GM18868 (cell line): Measurements from ENCODE around the gene NUP93.

Experiments used
- ATAC-seq: cut with Tn5 transposase; IDR thresholded peaks from one replicate; pipeline ENCODE4 v1.9.1; 2021; ENCODE audit warnings: mild to moderate bottlenecking, moderate library complexity; ENCODE audit not compliant: unreplicated experiment

The NUP93 gene

DNA sequence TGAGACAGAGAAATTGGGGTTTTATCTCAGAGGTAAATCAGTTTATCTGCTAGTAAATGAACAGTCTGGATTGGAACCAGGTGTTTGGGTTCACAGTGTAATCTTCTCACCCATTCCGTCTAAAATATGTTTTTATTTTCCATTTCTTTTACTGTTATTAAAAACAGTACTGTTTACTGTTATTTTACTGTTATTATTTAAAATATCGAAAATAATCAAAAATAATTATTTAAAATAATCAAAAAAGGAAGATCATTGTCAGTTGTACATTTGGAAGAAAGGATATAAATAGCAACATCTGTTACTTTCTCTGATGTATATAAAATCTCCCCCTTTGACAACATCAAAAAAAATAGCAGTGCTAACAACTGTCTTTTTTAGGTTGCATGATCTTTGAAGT, 11.5 kb downstream of the NUP93 start:
- ATAC-seq = no peak

DNA sequence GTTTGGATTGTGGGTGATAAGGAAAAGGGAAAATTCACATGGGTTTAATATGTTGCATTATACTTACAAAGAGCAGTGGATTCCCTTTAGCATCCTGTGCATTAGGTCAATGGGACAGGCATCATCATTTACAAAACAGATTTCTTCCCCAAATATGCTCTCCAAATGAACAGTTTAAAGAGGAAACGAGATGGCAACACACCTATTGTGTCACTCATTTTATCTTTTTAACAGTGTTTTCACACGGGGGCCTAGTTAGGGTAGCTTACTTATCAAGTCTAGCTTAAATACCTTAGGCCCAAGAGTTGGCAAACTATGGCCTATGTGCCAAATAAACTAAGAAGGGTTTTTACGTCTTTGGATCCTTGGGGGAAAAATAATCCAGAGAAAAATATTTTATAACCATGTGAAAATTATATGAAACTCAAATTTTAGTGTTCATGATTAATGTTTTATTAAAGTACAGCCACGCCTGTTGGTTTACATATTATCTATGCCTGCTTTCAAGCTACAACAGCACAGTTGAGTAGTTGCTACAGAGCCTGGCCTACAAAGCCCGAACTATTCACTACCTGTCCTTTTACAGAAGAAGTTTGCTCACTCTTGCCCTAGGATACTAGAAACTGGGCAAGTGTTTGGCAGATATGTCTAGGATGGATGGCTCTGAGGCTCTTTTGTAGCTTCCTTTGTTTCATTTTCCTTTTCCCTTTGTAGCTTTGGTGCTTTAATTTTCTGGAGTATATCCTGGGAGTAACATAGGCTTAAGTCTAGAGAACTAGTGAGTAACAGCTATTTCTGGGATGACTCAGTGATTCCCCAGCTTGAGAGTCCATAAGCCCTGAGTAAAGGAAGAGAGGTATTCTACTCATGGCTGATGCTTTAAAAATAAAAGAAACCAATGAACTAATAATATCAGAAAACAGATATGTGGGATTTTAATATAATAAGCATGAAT, 12.4 kb downstream of the NUP93 start:
- ATAC-seq = no peak

DNA sequence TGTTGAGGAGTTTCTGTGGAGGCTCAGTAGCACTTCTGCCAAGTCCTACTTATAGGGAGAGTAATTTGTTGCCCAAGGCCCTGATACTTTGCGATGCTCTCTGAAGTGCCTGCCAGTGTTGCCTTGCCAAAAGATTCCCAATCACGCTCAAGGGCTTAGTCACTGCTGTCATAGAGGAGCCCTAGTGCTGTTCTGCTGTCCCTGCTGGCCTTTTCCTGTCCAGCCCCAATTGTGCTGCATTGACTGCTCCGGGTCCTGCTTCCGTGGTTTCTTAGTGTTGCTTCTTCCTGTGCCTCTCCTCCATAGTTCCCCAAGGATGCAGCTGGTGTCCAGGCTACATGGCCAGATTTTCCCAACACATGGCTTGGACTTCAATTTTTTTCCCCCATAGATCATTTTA, 13.9 kb downstream of the NUP93 start:
- ATAC-seq = no peak

DNA sequence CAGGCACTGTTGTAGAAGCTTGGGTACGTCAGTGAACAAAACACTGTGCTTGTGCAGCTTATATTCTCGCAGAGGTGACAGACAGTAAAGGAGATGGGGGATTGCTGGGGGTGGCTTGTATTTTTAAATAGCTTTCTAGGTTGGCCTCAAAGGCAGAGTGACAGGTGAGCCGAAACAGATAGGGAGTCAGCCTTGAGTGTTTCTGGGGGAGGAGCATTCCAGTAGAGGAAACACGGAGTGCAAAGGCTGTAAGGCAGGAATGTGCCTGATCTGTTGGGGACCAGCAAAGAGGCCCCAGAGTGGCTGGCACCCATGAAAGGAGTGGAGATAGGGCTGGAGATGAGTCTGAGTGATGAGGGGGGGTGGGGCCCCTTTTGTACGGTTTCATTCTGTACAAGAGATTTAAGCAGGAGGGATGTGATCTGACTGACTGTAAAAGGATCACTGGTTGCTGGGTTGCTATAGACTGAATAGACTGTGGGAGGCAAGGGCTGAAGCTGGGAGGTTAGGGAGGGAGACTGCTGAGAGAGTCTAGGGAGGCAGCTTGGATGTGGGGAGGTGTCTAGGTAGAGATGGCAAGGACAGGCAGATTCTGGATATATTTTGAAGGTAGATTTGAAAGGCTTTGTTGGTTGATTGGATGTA, 15.2 kb downstream of the NUP93 start:
- no peak for ATAC-seq

DNA sequence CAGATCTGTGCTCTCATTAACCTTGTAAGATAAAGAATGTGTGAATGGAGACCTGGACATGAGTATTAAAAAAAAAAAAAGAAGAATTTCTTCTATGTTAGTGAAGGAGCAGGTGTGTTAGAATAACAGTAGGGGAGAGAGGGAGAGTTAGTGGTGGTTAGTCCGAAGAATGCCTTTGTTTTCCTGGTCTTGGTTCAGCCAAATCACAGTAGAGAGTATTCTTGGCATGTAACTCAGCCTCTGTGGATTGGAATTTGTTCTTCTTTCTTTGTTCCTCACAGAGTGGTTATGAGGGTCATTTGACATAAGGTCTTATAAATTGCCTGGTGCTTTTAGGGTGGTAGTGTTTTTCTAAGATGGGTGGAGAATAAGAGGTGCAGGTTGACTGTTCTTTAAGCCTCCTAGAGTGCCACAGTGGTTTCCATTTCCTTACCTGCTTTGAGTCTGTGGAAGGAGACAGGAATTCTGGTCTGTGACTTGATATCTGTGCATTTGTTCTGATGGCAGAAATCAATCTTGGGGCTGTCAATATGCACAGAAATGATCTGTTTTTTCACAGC, 17.6 kb downstream of the NUP93 start:
- ATAC-seq = no peak

DNA sequence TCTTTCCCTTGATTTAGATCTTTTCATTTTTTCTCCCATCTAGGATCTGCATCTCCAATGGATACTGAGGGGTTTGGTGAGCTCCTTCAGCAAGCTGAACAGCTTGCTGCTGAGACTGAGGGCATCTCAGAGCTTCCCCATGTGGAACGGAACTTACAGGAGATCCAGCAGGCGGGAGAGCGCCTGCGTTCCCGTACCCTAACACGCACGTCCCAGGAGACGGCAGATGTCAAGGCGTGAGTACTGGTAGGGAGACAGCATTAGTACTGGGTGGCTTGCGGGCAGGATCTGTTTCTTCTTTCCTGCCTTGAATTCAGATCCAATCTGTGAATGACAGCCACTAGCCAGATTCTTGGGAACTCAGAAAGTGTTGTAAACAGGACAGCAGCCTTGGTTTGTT, 18.3 kb downstream of the NUP93 start:
- ATAC-seq = no peak

DNA sequence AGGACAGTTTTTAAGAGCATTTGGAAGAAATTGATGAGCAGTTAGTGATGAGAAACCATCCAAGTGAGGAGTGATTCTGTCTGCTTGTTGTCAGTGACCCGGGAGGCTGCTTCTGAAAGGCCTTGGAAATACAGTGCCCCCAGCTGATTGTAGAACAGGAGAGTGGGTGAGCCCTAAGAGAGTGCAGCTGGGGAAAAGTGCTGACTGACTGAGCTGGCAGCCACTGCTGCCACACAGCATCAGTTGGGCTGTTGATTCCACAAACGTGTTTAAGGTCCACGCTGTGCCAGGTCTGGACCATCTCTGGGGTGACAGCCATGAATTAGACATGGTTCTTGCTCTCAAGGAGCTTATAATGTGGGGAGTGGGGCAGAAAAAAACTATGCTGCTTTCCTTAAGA, 18.9 kb downstream of the NUP93 start:
- ATAC-seq = no peak

DNA sequence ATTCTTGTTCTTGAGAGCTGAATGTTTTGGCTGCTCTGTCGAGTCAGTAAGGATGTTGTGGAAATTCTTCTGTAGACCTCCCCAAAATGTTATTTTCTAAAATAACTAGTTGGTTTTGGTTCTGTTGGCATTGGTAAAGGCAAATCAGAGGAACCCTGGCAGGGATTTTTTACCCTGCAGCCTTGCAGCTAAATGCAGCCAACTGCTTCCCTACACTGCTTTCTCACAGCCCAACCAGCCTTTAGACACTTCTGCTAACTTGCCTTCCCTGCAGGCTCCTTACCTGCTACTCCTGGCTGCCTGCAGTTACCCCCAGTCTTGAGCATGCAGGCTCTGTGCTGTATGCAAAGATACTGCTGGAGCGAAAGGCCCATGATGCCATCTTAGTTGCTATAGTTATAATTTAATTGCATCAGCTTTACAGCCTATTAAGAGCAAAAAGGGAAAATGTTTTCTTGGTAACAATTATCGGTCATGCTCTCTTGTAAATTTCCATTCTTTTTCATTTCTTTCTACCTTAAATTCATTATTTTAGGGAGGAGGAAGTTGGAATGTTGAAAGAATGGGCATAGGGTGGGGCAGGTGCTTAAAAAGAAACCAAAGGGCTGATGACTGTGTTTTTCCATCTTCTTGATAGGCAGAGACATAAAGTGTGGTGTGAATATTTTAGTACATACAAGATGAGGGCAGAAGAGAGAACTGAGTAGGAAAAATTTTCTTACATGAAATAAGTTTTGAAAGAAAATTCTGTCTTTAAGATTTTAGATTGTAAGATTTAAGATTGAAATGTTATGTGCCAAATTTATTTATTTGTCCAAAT, 20.0 kb downstream of the NUP93 start:
- no peak for ATAC-seq

DNA sequence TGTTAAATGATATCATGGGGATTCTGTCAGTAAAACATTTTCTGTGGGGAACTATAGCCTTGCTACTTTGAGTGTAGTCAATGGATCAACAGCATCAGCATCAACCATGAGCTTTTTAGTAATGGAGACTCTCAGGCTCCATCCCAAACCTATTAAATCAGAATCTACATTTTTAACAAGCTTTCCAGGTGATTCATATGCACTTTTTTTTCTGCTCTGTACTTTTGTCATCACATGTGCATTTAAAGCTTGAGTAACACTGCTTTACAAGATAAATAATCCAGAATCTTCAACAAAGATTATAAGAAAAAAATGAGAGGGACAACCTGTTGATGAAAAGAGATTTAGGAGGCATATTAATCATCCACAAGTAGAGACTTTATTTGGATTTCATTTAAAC, 23.5 kb downstream of the NUP93 start:
- no peak for ATAC-seq

DNA sequence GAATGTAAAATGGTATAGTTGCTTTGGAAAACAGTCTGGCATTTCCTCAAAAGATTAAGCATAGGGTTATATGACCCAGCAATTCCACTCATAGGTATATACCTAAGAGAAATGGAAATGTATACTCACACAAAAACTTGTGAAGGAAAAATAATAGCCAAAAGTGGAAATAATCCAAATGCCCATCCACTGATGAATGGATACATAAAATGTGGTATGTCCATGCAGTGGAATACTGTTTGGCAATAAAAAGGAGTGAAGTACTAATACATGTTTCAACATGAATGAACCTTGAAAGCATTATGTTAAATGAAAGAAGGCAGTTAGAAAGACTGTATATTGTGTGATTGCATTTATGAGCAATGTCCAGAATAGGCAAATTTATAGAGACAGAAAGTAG, 25.1 kb downstream of the NUP93 start:
- ATAC-seq = no peak

DNA sequence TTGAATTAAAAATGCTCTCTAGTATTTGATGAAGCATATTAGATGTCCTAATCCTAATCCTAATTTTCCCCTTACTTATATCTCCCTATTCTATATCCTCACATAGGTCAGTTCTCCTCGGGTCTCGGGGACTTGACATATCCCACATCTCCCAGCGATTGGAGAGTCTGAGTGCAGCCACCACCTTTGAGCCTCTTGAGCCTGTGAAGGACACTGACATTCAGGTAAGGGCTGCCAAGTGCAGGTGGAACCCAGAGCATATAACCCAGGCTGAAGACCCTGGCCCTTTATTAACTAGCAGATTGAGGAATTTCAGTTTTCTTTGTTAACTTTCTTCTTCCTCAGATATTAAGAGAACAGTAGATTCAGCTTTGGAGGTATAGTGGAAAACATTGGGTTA, 28.5 kb downstream of the NUP93 start:
- no peak for ATAC-seq

DNA sequence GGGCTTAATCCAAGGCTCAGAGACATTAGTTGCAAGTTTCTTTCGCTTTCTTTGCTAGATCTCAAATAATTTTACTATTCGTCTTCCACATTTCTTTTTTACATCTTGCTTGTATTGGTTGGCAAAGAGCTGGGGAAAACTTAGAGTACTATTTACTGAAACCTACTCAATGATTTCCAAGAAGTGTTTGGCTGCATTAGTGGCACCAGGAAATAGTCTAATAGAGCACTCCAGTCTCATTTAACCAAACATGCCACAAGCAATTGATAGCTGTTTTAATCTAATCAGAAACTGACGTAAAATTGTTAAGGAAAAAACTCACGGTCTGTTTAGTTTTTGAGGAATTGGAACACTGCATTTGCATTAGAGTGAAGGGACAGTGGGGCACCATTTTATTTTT, 29.0 kb downstream of the NUP93 start:
- no peak for ATAC-seq

DNA sequence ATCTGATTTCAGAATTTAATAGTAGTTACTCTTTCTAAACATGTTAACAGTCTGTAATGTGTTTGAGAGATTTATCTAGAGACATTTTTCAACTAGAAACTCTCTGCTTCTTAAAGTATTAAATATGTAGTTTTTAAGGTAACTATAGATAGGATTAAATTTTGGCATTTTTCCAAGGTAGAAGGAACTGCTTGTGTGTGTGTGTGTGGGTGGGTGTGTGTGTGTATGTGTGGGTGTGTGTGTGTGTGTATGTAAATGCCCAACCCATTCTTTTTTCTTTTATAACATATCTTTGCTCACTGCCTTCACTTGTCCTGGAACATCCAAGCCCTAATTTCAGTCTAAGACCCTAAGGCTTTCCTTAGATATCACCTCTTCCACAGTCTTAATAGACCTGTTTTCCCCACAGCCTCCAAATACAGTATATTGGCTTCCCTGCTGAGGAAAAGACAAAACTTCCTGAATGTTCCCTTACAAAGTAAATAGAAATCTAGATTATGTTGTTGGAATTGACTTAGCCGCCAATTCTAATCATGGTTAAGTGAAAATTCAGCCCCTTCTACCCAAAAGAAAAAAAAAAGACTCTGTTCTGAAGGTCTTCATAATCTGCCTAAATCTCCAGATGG, 33.5 kb downstream of the NUP93 start:
- ATAC-seq = no peak

DNA sequence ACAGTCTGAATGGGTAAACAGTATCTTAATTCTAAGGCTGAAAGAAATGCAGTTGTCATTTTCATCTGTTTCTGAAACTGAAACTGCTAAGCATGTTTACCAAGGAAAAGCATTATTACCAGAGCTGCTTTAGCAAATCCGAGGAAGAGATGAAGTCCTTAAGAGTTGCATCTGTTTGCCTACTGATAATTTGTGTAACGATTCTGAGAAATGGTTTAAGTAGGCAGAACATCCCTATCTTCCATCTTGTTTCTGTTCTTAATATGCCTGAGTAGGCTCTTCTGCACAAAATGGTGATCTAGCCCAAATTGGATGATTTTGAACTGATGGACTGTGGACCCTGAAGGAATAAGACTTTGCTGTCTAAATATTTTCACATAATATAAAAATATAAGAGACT, 34.9 kb downstream of the NUP93 start:
- ATAC-seq = no peak

DNA sequence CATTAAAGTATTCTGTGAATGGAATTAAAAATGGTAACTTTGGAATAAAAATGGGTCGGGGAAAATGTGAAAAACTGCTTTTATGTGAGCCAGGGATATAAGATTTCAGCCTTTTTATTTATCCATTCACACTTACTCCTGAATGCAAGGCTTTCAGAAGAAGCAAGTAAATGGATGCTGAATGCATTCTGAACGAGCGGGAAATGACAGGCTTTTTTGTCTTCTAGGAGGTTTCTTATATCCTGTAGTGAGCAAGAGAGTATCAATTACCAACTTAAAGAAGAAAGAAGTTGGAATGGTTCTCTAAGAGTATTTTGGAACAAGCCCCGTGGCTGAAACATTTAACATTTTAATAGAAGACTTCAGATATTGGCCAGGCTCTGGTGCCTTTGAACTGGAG, 36.0 kb downstream of the NUP93 start:
- ATAC-seq = no peak

DNA sequence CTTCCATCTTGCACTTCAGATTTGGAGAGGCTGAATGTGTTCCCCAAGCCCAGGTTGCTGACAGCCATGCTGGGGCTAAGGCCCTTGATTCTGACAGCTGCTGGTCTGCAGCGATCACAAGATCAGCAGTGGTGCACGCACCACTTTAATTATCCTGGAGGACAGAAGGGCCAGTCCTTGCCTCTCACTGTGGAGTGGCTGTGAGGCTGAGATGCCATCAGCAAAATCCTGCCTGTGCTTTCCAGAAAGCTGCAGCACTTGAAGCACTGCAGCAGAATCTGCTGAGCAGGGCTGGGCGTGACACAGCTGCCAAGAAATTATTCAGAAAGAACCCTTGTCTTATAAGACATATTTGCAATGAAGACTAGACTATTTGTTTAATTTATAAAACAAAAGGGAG, 37.1 kb downstream of the NUP93 start:
- ATAC-seq = no peak

DNA sequence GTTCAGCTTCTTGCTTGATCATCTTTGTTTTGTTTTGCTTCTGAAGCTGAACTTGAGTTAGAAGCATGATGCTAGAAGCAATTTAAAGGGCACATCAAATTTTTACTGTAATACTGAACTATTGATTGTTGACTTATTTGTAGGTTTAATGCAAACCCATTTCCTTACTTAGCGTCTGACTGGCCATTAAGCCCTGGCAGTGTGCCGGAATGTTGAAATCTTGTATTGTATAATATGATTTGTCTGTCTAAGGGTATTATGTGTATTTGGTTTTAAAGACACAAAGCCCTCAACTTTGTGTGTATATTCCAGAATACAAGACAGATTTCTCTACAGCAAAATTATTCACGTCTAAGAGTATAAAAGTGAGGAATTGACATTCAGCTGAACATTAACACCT, 39.7 kb downstream of the NUP93 start:
- ATAC-seq = no peak

DNA sequence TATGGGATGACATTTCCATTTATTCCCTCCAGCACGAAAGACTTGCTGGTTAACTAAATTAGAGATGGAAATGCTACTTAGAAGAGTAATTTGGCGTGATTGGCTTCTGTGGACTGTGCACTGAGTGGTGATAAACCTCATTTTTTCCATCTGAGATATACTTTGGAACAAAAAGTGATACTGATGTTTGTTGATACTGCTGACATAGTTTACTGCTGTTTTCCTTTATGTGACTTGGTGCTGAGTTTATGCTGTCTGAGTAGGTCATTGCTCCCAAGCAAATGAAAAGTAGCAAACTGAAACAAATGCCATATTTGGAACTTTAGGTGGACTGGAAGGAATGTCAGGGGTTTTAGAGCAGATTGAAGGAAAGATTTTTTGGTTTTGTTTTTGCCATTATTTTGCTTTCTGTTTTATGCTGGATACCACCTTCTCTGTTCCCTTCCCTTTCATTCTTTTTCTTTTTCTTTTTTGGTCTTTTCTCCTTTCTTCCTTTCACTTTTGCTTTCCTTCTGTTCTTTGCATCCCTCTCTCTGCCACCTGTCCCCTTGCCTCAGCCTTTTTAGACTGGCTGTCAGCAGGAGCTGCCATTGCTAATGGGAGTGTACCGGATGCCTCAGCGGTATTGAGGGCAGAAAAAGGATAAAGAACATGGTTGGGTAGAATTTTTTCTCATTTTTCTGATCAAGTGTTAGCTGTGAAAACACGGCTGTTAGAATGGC, 41.8 kb downstream of the NUP93 start:
- ATAC-seq = no peak

DNA sequence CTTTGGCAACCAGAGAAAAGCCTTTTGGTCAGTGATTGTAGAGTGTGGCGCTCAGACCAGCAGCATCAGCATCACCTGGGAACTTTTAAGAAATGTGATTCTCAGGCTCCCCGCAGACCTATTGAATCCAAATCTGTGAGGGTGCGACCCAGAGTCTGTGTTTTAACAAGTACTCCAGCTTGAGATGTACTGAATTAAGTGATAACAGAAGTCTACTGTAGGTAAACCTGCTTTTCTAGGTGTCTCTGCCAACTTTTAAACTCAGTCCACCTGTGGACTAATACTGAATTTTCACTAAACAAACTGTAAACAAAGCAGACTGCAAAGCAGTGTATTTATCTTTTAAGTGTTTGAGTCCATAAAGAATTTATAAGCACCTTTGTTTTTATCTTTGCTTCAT, 43.6 kb downstream of the NUP93 start:
- ATAC-seq = no peak

DNA sequence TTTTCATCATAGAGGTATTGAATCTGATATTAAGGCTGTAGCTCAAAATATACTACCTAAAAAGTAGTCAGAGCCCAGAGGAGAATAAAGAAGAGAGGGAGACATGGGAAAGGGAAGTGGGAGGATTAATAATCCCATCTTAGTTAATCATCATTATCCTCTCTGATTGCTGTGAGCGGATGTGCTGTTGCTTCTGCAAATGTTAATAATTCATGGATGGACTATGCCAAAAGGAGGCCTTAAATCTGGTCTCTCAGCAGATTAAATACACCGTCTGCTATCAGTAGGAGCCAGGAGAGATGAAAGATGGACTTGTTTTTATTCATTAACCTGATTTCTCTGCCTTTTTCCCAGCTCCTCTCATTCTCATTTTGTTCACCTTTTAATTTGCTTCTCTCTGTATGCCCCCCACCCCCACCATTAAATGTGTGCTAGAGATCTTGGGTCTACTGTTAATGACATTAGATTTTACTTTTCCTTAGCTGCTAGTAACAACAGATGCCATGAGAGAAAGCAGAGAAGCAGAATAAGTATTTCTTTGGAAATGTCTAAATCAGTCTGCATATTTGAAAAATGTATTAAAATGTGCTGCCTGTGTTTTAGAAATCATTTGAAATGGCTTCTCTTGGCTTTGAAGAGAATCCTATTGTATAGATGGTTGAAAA, 44.2 kb downstream of the NUP93 start:
- no peak for ATAC-seq
